Uterus (tissue), 2 donors: ENCODE measurements around the gene RPN1.

ENCODE experiments used
- POLR2A ChIP-seq, 2 donors: fragments of 450-650 bp; IDR thresholded peaks; one replicate each; pipeline ENCODE4 v1.6.1; 2016; ENCODE audit warnings: antibody characterized with exemption in 2 of 2, mild to moderate bottlenecking in 1 of 2, moderate library complexity in 1 of 2
- TF ChIP-seq, protein P1 (sequence below), 4 experiments: fragments of 200-600 bp in 2 of 4; fragments of 450-650 bp in 2 of 4; sonication (generic) in 2 of 4; IDR thresholded peaks; one replicate each; pipeline ENCODE4 v1.5.1; 2016 to 2019; ENCODE audit warnings: antibody characterized with exemption in 4 of 4, mild to moderate bottlenecking in 2 of 4, moderate library complexity in 1 of 4

DNA sequence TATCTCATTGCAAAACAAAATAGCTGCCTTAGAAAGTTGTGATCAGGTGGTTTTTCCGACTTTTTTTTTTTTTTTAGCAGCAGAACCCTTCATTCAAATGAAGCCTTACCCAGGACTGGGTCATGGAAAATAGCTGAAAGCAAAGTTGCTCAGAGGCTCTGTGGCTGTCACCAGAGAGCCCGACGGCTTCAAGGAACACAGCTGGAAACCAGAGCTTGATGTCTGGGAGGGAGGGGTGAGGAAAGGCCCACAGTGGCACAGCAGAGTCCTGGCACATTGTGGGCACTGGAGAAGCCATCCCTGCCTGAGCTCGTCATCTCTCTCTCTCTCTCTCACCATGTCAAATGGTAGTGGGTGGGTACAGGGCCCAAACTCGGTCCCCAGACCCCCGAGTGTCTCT lies 77.5 kb downstream of the RPN1 start:
- TF ChIP-seq, protein P1, sequence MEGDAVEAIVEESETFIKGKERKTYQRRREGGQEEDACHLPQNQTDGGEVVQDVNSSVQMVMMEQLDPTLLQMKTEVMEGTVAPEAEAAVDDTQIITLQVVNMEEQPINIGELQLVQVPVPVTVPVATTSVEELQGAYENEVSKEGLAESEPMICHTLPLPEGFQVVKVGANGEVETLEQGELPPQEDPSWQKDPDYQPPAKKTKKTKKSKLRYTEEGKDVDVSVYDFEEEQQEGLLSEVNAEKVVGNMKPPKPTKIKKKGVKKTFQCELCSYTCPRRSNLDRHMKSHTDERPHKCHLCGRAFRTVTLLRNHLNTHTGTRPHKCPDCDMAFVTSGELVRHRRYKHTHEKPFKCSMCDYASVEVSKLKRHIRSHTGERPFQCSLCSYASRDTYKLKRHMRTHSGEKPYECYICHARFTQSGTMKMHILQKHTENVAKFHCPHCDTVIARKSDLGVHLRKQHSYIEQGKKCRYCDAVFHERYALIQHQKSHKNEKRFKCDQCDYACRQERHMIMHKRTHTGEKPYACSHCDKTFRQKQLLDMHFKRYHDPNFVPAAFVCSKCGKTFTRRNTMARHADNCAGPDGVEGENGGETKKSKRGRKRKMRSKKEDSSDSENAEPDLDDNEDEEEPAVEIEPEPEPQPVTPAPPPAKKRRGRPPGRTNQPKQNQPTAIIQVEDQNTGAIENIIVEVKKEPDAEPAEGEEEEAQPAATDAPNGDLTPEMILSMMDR (IDR thresholded peaks at IDR 0.05), result no peak
- TF ChIP-seq POLR2A (IDR thresholded peaks at IDR 0.05), result no peak
